Hippocampal formation (tissue), 2 donors: ENCODE measurements around the gene NTF4.

Experiments
- DNase-seq, 2 donors: peaks; one replicate each; lab custom pipeline; 2025; lab: John Stamatoyannopoulos, UW

The NTF4 gene

DNA sequence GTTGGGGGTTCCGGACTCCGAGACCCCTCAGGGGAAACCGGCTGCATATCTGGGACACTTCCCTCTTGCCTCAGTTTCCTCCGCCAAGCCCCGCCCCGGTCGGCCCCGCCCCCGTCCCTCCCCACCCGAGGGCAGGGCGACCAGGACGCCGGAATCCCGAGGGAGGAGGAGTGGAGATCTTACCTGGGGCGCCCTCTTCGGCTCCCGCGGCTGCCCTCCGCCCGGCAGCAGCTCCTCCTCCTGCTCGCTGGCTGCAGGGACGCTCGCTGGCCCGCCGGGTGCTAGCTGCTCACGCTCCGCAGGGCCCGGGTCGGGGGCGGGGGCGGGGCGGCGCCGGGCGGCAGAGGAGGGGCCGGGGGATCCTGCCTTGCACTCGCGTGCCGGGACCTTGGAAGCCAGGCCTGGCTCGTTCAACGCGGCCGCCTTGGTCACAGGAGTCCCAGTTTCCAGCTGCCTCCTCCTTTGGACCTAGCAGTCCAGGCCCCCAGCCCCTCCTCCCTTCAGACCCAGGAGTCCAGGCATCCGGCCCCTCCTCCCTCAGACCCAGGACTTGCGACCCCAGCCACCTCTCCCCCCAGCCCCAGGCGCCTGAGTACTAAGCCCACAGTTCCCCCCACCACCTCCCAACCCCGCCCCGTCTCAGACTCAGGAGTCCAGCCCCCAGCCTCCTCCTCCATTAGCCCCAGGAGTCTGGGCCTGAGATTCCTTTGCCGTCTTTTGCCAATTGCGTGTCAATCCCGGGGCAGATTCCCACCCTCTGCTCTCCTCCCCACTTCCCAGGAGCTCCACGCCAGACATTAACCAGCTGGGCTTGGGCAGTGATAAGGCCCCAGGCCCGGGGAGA lies at the start of gene NTF4:
TSS of gene NTF4 (minus strand) at position 51 of the 844 bp plus-strand sequence. CDS start 2,821 bp downstream, outside the sequence.
- no peak for DNase-seq

GRCh38 chr19:49113762-49114629 lies 49.4 kb upstream of the NTF4 start, which contains the start of gene LIN7B:
Gene LIN7B, plus strand, starts transcription at chr19:49114370. Its CDS starts 35 bp downstream, at chr19:49114405.
- peak; percentile 8 to 60 for DNase-seq

- DNase-seq: no peak
Measured at GRCh38 chr19:49111218-49111998, 46.8 kb upstream of the NTF4 start.

DNA sequence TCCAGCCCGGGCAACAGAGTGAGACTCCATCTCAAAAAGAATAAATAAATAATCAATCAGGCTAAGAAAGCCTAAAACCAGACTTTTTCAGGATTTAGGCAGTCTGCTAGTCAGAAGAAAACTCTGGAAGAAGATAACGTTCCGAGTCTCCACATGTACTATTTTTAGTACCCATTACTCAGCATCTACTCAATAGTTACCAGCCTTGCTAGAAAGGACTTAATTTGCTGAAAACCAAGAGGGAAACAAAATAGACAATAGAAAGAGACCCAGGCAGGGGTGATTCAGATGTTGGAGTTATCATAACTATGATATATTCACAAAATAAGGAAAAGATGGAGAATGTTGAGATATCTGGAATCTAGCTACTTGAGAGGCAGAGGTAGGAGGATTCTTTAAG lies 45.9 kb upstream of the NTF4 start:
- no peak for DNase-seq

DNA sequence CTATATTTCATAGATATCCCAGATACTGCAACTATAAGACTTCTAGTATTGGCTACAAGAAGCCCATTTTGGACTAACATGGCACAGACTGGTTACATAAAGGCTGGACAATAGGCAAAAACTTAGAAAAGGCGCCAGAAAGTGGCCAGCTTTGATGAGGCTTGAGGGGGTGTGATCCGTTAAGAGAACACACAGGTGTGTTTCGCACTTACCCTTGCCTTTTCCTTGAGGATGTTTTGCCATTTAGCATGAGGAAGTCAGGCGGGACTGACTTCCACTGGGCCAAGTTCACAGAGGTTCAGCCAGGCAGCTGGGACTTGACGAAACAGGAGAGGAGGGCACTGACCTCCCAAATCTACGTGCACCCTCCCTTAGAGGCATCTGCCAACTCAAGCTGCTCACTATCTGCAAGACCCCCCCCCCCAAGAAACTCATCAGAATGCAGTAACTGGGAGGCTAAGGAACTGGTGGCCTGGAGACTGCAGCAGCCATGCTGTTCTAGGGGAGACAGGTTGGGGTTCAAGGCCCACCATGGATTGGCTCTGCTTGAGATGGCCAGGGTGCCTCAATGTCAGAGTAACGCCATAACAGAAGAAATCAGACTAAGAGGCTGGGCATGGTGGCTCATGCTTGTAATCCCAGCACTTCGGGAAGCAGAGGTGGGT lies 45.1 kb upstream of the NTF4 start:
- DNase-seq: no peak

GRCh38 chr19:49109051-49109450 lies 44.4 kb upstream of the NTF4 start:
- no peak for DNase-seq

GRCh38 chr19:49107625-49108459 lies 43.2 kb upstream of the NTF4 start:
- no peak for DNase-seq

GRCh38 chr19:49106648-49107135 lies 42.1 kb upstream of the NTF4 start:
- DNase-seq: peak; percentile 32 to 38

GRCh38 chr19:49104229-49104864 lies 39.7 kb upstream of the NTF4 start:
- no peak for DNase-seq

- no peak for DNase-seq
Measured at GRCh38 chr19:49103331-49104085, 38.9 kb upstream of the NTF4 start.

DNA sequence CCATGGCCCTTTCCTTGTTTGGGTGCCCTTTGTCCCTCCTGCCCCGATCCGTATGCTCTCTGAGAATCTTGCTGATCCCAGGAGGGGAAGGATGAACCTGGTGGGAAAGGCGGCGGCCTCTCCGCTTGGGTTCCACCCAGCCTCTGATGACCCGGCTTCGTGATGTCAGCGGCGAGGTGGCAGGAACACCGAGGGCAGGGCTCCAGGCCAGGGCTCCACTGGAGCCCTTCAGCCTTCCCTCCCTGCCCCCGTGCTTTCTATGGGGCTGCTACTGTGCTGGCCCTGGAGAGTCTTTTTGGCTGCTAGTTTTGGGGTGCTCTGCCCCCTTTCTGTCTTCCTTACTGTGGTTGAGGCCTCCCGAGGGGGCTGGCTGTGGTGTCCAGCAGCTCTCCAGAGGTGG lies 37.7 kb upstream of the NTF4 start:
- no peak for DNase-seq

GRCh38 chr19:49101160-49101559 lies 36.5 kb upstream of the NTF4 start:
- DNase-seq: no peak

GRCh38 chr19:49098795-49099194 lies 34.2 kb upstream of the NTF4 start:
- DNase-seq: no peak

GRCh38 chr19:49097453-49098288 lies 33.1 kb upstream of the NTF4 start:
- peak in 1 of 2 donors; percentile 42 for DNase-seq

DNA sequence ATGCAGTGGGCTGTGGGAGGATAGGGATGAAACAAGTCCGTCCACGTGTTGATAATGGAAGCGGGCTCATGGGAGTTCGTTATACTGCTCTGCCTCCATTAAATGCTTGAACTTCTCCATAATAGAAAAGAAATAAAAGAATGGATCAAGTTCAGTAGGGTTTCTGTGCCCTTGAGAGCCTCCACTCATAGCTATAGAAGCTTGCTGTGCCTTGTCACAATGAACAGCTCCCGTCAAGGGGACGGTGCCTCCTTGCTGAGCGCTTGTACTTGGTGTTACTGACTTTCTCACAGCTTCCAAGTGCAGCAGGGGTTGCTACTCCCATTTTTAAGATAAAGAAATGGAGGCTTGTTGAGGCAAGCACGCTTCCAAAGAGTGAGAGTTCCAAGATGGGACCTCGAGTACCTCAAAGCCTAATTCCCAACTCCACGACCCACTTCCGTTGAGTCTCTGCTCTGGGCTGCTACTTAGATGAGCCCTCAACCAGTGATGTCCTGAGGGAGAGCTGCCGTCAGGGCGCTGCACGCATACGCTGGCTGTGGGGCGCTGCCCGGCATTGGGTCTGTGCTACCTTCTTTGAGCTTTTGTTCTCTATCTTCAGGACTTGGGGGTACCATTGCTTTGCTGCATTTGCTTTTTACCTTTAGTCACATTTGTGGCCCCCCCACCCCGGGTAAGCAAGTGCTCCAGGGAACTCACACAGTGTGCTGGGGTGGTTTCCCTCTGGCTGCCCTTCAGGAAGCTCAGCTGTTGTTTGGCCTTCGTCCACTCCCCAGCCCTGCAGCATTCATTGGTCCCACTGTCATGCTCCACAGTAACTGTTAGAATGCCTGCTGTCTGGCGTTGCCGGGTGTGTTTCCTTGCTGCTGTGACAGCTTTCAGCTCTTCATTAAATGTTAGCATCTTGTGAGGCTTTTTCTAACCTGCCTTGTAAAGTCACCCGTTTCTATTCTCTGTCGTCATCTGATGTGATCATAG lies 30.2 kb upstream of the NTF4 start:
- DNase-seq: peak; percentile 21 to 54

DNA sequence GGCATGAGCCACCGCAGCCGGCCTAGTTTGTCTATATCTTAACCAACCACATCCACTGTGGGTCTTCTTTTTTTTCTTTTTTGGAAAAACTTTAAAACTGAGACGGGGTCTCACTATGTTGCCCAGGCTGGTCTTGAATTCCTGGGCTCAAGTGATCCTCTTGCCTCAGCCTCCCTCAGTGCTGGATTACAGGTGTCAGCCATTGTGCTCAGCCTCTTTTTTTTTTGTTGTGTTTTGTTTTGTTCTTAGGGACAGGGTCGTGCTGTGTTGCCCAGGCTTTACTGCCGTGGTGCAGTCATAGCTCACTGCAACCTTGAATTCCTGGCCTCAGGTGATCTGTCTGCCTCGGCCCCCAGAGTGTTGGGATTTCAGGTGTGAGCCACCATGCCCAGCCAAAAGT lies 28.1 kb upstream of the NTF4 start:
- no peak for DNase-seq
